GM18870 (cell line): ENCODE measurements around the gene PGA4.
"Not testable (repeated sequence)": the region's sequence is repeated elsewhere in the genome, so short reads cannot be mapped to it uniquely, and the experiment has no call there.

Experiments used
- ATAC-seq: cut with Tn5 transposase; IDR thresholded peaks from one replicate; pipeline ENCODE4 v1.9.1; 2021; ENCODE audit warnings: moderate library complexity; ENCODE audit not compliant: unreplicated experiment

The PGA4 gene

GRCh38 chr11:61203873-61204272 lies 18.3 kb upstream of the PGA4 start:
- not testable (repeated sequence) for ATAC-seq

GRCh38 chr11:61204502-61205059 lies 17.6 kb upstream of the PGA4 start:
- ATAC-seq: not testable (repeated sequence)

- not testable (repeated sequence) for ATAC-seq
Observed at GRCh38 chr11:61207636-61208310, 14.4 kb upstream of the PGA4 start.

GRCh38 chr11:61210629-61211028 lies 11.5 kb upstream of the PGA4 start:
- ATAC-seq: not testable (repeated sequence)

DNA sequence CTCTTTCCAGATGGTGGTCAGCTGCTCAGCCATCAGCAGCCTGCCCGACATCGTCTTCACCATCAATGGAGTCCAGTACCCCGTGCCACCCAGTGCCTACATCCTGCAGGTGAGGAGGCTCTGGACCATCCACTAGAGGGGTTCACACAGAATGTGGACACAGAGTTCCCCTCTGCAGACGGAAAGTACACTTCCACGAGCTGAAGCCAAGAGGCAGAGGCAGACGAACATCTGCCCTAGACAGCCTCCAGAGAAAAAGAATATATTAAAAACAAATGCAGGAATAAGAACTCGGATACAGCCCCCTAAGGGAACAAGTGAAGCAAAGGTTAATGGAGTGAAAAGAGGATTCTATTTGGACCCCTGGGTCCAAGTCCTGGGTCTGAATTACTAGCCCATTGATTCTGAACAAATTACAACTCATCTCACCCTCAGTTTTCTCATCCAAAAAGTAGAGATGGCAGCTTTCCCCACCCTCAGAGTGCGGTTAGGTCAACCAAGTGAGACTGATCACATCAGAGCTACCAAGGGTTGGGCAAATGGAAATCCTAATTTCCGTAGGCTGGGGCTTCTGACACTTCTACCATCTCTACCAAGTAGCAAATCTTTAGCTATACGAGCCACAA lies 10.7 kb upstream of the PGA4 start:
- ATAC-seq: not testable (repeated sequence)

GRCh38 chr11:61212202-61212601 lies 9.9 kb upstream of the PGA4 start:
- ATAC-seq: not testable (repeated sequence)

- not testable (repeated sequence) for ATAC-seq
Observed at GRCh38 chr11:61213711-61214324, 8.3 kb upstream of the PGA4 start.

DNA sequence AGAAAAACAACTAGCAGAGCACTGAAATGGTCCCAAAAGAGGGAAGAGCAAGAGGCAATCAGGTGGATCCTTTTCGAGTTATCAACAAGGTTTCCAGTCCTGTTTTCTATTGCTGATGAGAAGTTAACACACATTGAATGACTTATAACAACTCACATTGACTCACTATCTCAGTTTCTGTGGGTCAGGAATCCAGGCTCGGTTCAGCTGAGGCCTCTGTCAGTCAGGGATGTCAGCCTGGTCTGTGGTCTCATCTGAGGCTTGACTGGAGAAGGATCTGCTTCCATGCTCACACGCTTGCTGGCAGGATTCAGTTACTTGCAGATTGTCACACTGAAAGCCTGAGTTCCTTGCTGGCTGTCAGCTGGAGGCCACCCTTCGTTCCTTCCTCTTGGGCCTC lies 3.8 kb upstream of the PGA4 start:
- ATAC-seq: not testable (repeated sequence)

DNA sequence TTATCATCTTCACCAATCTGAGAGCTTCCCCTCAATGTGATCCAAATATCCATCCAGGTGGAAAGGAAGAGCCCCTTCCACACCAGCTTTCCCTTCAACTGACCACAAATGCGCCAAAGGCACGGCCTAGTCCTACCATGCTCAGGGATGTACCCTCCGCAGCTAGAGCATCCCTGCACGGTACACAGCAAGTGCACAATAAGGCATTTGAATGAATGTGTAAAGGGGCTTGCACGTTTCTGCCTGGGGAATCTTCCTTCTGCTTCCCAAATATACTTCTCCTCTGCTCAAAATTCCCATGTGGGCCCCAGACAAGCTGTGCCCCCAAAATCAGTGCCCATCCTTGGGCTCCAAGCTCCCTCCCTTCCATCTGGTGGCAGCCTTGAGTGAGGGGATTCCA lies 3.1 kb upstream of the PGA4 start:
- ATAC-seq: not testable (repeated sequence)

DNA sequence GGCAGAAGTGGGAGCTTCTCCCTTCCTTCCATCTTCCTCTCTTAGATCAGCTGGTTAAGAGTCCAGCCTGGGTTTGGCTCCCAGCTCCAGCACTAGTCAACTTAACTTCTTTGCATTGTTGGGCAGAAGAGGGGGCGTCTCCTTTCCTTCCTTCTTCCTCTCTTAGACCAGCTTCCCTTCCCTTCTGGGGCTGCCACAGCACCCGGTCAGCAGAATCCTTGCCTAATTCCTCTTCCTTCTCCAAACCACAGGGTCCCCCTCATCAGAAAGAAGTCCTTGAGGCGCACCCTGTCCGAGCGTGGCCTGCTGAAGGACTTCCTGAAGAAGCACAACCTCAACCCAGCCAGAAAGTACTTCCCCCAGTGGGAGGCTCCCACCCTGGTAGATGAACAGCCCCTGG lies 545 bp downstream of the PGA4 start:
- not testable (repeated sequence) for ATAC-seq

DNA sequence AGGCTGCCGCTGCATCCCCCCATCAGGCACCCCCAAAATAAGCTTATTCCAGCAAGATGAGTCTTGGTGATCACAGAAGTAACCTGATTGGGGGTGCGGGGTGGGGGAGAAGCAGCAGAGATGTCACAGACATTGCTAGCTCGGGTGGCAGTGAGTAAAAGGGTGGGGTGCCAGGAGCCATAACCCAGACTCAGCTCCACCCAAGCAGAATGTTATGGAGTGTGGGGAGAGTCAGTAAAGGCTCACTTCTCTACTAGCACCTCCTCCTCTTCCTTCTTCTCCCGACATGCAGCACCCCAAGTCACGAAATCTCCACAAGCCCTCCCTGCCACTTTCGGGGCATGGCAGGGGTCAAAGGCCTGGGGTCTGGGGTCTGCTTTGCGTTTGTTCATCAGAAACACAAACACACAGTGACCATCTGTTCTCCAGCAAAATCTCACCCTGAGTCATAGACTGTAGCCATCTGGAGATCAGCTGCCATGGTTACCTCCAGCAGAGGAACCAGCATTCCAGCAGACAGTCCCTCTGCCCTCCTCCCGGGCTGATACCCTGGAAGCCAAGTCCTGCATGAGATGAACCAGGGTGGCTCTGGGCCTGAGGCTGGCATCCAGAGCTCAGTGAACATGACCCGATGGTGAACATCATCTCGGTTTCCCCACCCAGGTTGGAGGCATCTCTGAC lies 4.5 kb downstream of the PGA4 start:
- not testable (repeated sequence) for ATAC-seq

- not testable (repeated sequence) for ATAC-seq
Observed at GRCh38 chr11:61229458-61229857, 7.3 kb downstream of the PGA4 start.

DNA sequence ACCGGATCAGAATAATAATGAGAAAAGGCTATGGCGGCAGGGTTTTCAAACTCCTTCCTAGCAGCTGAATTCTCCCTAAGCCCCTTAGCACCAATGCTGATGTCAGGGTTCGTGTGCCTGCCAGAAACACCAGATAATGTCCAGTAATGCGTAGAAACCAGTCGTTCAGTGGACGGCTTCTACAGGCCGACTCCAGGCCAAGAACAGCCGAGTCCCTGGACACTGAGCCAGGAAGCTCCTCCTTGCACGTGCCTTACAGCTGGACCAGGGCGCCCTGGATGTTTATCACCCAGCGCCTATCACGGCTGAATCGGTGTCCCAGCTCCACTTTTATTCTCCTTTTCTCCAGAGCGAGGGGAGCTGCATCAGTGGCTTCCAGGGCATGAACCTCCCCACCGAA lies 8.9 kb downstream of the PGA4 start:
- ATAC-seq: not testable (repeated sequence)

- ATAC-seq: not testable (repeated sequence)
Observed at GRCh38 chr11:61231585-61231984, 9.4 kb downstream of the PGA4 start.

- ATAC-seq: not testable (repeated sequence)
Observed at GRCh38 chr11:61232548-61233145, 10.5 kb downstream of the PGA4 start.

DNA sequence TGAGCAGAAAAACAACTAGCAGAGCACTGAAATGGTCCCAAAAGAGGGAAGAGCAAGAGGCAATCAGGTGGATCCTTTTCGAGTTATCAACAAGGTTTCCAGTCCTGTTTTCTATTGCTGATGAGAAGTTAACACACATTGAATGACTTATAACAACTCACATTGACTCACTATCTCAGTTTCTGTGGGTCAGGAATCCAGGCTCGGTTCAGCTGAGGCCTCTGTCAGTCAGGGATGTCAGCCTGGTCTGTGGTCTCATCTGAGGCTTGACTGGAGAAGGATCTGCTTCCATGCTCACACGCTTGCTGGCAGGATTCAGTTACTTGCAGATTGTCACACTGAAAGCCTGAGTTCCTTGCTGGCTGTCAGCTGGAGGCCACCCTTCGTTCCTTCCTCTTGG lies 15.0 kb downstream of the PGA4 start:
- not testable (repeated sequence) for ATAC-seq

- not testable (repeated sequence) for ATAC-seq
Observed at GRCh38 chr11:61240288-61240687, 18.1 kb downstream of the PGA4 start.

DNA sequence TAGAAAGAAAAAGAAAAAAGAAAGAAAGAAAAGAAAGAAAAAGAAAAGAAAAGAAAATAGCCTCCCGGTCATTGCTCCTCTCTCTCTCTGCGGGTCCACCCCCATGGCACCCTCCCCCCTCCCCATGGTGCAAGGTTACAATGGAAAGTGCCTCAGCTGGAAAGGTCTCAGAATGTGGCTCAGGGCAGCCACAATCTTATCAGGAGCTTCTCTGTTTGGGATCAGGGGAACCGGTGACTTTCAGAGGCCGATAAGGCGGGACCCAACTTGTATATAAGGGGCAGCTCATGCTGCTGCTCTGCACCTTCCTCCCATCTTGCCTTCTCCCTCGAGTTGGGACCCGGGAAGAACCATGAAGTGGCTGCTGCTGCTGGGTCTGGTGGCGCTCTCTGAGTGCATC lies 18.7 kb downstream of the PGA4 start, which contains the start of gene PGA5:
TSS of gene PGA5 (plus strand) at position 301 of the 400 bp plus-strand sequence. CDS start at position 353, 52 bp downstream.
- not testable (repeated sequence) for ATAC-seq

DNA sequence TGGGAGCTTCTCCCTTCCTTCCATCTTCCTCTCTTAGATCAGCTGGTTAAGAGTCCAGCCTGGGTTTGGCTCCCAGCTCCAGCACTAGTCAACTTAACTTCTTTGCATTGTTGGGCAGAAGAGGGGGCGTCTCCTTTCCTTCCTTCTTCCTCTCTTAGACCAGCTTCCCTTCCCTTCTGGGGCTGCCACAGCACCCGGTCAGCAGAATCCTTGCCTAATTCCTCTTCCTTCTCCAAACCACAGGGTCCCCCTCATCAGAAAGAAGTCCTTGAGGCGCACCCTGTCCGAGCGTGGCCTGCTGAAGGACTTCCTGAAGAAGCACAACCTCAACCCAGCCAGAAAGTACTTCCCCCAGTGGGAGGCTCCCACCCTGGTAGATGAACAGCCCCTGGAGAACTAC lies 19.4 kb downstream of the PGA4 start:
- not testable (repeated sequence) for ATAC-seq

DNA sequence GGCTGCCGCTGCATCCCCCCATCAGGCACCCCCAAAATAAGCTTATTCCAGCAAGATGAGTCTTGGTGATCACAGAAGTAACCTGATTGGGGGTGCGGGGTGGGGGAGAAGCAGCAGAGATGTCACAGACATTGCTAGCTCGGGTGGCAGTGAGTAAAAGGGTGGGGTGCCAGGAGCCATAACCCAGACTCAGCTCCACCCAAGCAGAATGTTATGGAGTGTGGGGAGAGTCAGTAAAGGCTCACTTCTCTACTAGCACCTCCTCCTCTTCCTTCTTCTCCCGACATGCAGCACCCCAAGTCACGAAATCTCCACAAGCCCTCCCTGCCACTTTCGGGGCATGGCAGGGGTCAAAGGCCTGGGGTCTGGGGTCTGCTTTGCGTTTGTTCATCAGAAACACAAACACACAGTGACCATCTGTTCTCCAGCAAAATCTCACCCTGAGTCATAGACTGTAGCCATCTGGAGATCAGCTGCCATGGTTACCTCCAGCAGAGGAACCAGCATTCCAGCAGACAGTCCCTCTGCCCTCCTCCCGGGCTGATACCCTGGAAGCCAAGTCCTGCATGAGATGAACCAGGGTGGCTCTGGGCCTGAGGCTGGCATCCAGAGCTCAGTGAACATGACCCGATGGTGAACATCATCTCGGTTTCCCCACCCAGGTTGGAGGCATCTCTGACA lies 23.3 kb downstream of the PGA4 start:
- not testable (repeated sequence) for ATAC-seq
